Activated CD4-positive, alpha-beta T cell treated with anti-CD3 and anti-CD28 coated beads for 36 hours (primary cell): ENCODE measurements around the gene KCNK13. TPM values are rescaled to one million over a fixed set of nuclear protein-coding genes. Genes with fewer than 3 reads are reported as not detected.

Experiments
- ATAC-seq: fragments of 200-7000 bp; cut with Tn5 transposase; one replicate; pipeline ENCODE4 v1.10.0; 2021; ENCODE audit warnings: mild to moderate bottlenecking, moderate library complexity
- CTCF ChIA-PET: fragments of 350-600 bp; sonication (Branson Sonifier 250); formaldehyde crosslinking; loops from one replicate; lab custom pipeline; 2021; ENCODE audit warnings: antibody characterized with exemption; lab: Charles Lee
- POLR2A ChIA-PET: fragments of 350-600 bp; sonication (Branson Sonifier 250); formaldehyde crosslinking; loops from one replicate; lab custom pipeline; 2021; ENCODE audit warnings: antibody characterized with exemption, inconsistent platforms; lab: Charles Lee
- DNase-seq: peaks from one replicate; pipeline ENCODE4 v3.0.0-alpha.2; 2020
- H3K27ac Mint-ChIP-seq: one replicate; pipeline ENCODE4 v1.8.0; 2021; ENCODE audit warnings: mixed read lengths
- H3K27me3 Mint-ChIP-seq: one replicate; pipeline ENCODE4 v1.8.0; 2021; ENCODE audit warnings: mixed read lengths
- H3K36me3 Mint-ChIP-seq: one replicate; pipeline ENCODE4 v1.8.0; 2021; ENCODE audit warnings: low read depth, mixed read lengths
- H3K4me1 Mint-ChIP-seq: one replicate; pipeline ENCODE4 v1.8.0; 2021; ENCODE audit warnings: mixed read lengths
- H3K4me3 Mint-ChIP-seq: one replicate; pipeline ENCODE4 v1.8.0; 2021; ENCODE audit warnings: mild to moderate bottlenecking, moderate library complexity, mixed read lengths
- H3K9me3 Mint-ChIP-seq: one replicate; pipeline ENCODE4 v1.8.0; 2021; ENCODE audit warnings: low read depth, mixed read lengths
- intact Hi-C, 2 experiments: fragments of 100-400 bp; cut with DNase I in 1 of 2; cut with micrococcal nuclease in 1 of 2; formaldehyde crosslinking; loops; one replicate each; pipeline versions ENCODE4 v1.14.2 to v1.15.1; 2022 to 2024; cut with DNase I, micrococcal nuclease
- total RNA-seq, 2 experiments: library from RNA; stranded (reverse); gene quantifications; one replicate each; pipeline ENCODE4 v1.2.3, GENCODE V29; 2021

KCNK13 gene
- total RNA-seq, 2 experiments from 2014 or later, result not detected

- H3K27ac Mint-ChIP-seq, result no peak overlapping the region
- H3K4me3 Mint-ChIP-seq, result no peak overlapping the region
- no peaks in the 10 kb centered on the region for H3K9me3 Mint-ChIP-seq
- POLR2A ChIA-PET, result interaction anchor here (0.6 kb wide), 1 partner anchor 41 kb away, joined by 4 read pairs; no protein-coding TSS in a partner anchor
- H3K36me3 Mint-ChIP-seq, result no peaks in the 10 kb centered on the region
- peaks cover 13% of the 10 kb centered on the region for H3K27me3 Mint-ChIP-seq
- DNase-seq (no peak), ATAC-seq (no peak)
- CTCF ChIA-PET, result interaction anchor here (0.6 kb wide), 1 partner anchor 789 kb away, joined by 3 read pairs; no protein-coding TSS in a partner anchor
- intact Hi-C loops, result no loop called here
- no peaks in the 10 kb centered on the region for H3K4me1 Mint-ChIP-seq
Measured at GRCh38 chr14:90132821-90133570, 71.2 kb downstream of the KCNK13 start.

- intact Hi-C loops, result no loop called here
- DNase-seq, result no peak
- H3K4me3 Mint-ChIP-seq, result no peak overlapping the region
- H3K36me3 Mint-ChIP-seq, result no peaks in the 10 kb centered on the region
- ATAC-seq, result no peak
- H3K9me3 Mint-ChIP-seq, result no peaks in the 10 kb centered on the region
- peaks cover 11% of the 10 kb centered on the region for H3K27me3 Mint-ChIP-seq
- H3K27ac Mint-ChIP-seq, result no peak overlapping the region
- POLR2A ChIA-PET, result no interaction called here
- H3K4me1 Mint-ChIP-seq, result no peaks in the 10 kb centered on the region
- CTCF ChIA-PET, result interaction anchor here (1.5 kb wide), 1 partner anchor 12 kb away, joined by 4 read pairs; no protein-coding TSS in a partner anchor
Measured at GRCh38 chr14:90136904-90137303, 75.1 kb downstream of the KCNK13 start.

GRCh38 chr14:90137807-90138206 lies 76.0 kb downstream of the KCNK13 start:
- Mint-ChIP-seq H3K4me3 (no peak overlapping the region), H3K4me1 (no peaks in the 10 kb centered on the region), H3K27ac (no peak overlapping the region), H3K27me3 (peaks cover 11% of the 10 kb centered on the region), H3K36me3 (no peaks in the 10 kb centered on the region), H3K9me3 (no peaks in the 10 kb centered on the region)
- CTCF ChIA-PET, result no interaction called here
- DNase-seq (no peak), ATAC-seq (no peak)
- POLR2A ChIA-PET, result no interaction called here
- intact Hi-C loops, result no loop called here

GRCh38 chr14:90139199-90139598 lies 77.4 kb downstream of the KCNK13 start:
- H3K4me1 Mint-ChIP-seq, result no peaks in the 10 kb centered on the region
- no peak overlapping the region for H3K27ac Mint-ChIP-seq
- H3K4me3 Mint-ChIP-seq, result no peak overlapping the region
- POLR2A ChIA-PET, result no interaction called here
- DNase-seq (no peak), ATAC-seq (no peak)
- intact Hi-C loops, result no loop called here
- no peaks in the 10 kb centered on the region for H3K36me3 Mint-ChIP-seq
- CTCF ChIA-PET, result no interaction called here
- peaks cover 11% of the 10 kb centered on the region for H3K27me3 Mint-ChIP-seq
- no peaks in the 10 kb centered on the region for H3K9me3 Mint-ChIP-seq

GRCh38 chr14:90140298-90140955 lies 78.6 kb downstream of the KCNK13 start:
- ChIA-PET CTCF (interaction anchor here (0.6 kb wide), 1 partner anchor 70 kb away, joined by 3 read pairs; no protein-coding TSS in a partner anchor), POLR2A (no interaction called here)
- Mint-ChIP-seq H3K36me3 (no peaks in the 10 kb centered on the region), H3K27ac (no peak overlapping the region), H3K4me3 (no peak overlapping the region), H3K27me3 (peaks cover 11% of the 10 kb centered on the region), H3K4me1 (no peaks in the 10 kb centered on the region), H3K9me3 (no peaks in the 10 kb centered on the region)
- intact Hi-C loops, result no loop called here
- no peak for DNase-seq
- no peak for ATAC-seq

- peaks cover 10% of the 10 kb centered on the region for H3K27me3 Mint-ChIP-seq
- DNase-seq (no peak), ATAC-seq (no peak)
- no peaks in the 10 kb centered on the region for H3K36me3 Mint-ChIP-seq
- ChIA-PET POLR2A (no interaction called here), CTCF (interaction anchor here (0.6 kb wide), 1 partner anchor 70 kb away, joined by 3 read pairs; no protein-coding TSS in a partner anchor)
- H3K9me3 Mint-ChIP-seq, result no peaks in the 10 kb centered on the region
- no peak overlapping the region for H3K4me3 Mint-ChIP-seq
- intact Hi-C loops, result no loop called here
- no peak overlapping the region for H3K27ac Mint-ChIP-seq
- H3K4me1 Mint-ChIP-seq, result no peaks in the 10 kb centered on the region
Measured at GRCh38 chr14:90140956-90141316, 79.1 kb downstream of the KCNK13 start.

GRCh38 chr14:90153429-90153828 lies 91.6 kb downstream of the KCNK13 start:
- H3K9me3 Mint-ChIP-seq, result peaks cover 6% of the 10 kb centered on the region
- H3K27me3 Mint-ChIP-seq, result peaks cover 12% of the 10 kb centered on the region
- no peaks in the 10 kb centered on the region for H3K36me3 Mint-ChIP-seq
- CTCF ChIA-PET, result interaction anchor here (0.8 kb wide), 1 partner anchor 8 kb away, joined by 3 read pairs; no protein-coding TSS in a partner anchor
- H3K4me3 Mint-ChIP-seq, result no peak overlapping the region
- H3K4me1 Mint-ChIP-seq, result no peaks in the 10 kb centered on the region
- intact Hi-C loops, result no loop called here
- POLR2A ChIA-PET, result no interaction called here
- no peak for ATAC-seq
- no peak for DNase-seq
- no peak overlapping the region for H3K27ac Mint-ChIP-seq

- POLR2A ChIA-PET, result no interaction called here
- no peak for DNase-seq
- Mint-ChIP-seq H3K9me3 (peaks cover 6% of the 10 kb centered on the region), H3K4me3 (no peak overlapping the region), H3K4me1 (no peaks in the 10 kb centered on the region), H3K36me3 (no peaks in the 10 kb centered on the region), H3K27me3 (peaks cover 9% of the 10 kb centered on the region), H3K27ac (no peak overlapping the region)
- intact Hi-C loops, result no loop called here
- CTCF ChIA-PET, result no interaction called here
- no peak for ATAC-seq
Measured at GRCh38 chr14:90154110-90154509, 92.3 kb downstream of the KCNK13 start.

GRCh38 chr14:90159146-90159545 lies 97.4 kb downstream of the KCNK13 start:
- Mint-ChIP-seq H3K9me3 (peaks cover 3% of the 10 kb centered on the region), H3K27ac (no peak overlapping the region), H3K4me1 (no peaks in the 10 kb centered on the region), H3K4me3 (no peak overlapping the region), H3K27me3 (peaks cover 21% of the 10 kb centered on the region), H3K36me3 (no peaks in the 10 kb centered on the region)
- ATAC-seq (no peak), DNase-seq (no peak)
- POLR2A ChIA-PET, result no interaction called here
- intact Hi-C loops, result loop anchor here in 1 of 2 experiments (5.0 kb wide), 1 partner anchor 107 kb away; no protein-coding TSS in a partner anchor
- CTCF ChIA-PET, result no interaction called here

GRCh38 chr14:90159688-90160087 lies 97.9 kb downstream of the KCNK13 start:
- H3K4me3 Mint-ChIP-seq, result no peak overlapping the region
- ATAC-seq (no peak), DNase-seq (no peak)
- H3K27me3 Mint-ChIP-seq, result peaks cover 21% of the 10 kb centered on the region
- no peaks in the 10 kb centered on the region for H3K36me3 Mint-ChIP-seq
- POLR2A ChIA-PET, result no interaction called here
- H3K9me3 Mint-ChIP-seq, result no peaks in the 10 kb centered on the region
- CTCF ChIA-PET, result no interaction called here
- H3K4me1 Mint-ChIP-seq, result no peaks in the 10 kb centered on the region
- no peak overlapping the region for H3K27ac Mint-ChIP-seq
- intact Hi-C loops, result loop anchor here in 1 of 2 experiments (5.0 kb wide), 1 partner anchor 107 kb away; no protein-coding TSS in a partner anchor

GRCh38 chr14:90161129-90161528 lies 99.3 kb downstream of the KCNK13 start:
- POLR2A ChIA-PET, result no interaction called here
- intact Hi-C loops, result no loop called here
- H3K9me3 Mint-ChIP-seq, result no peaks in the 10 kb centered on the region
- no peaks in the 10 kb centered on the region for H3K36me3 Mint-ChIP-seq
- H3K4me1 Mint-ChIP-seq, result no peaks in the 10 kb centered on the region
- CTCF ChIA-PET, result interaction anchor here (0.6 to 1.0 kb wide), 2 partner anchors 8 to 143 kb away, joined by 3 read pairs; no protein-coding TSS in a partner anchor
- no peak overlapping the region for H3K27ac Mint-ChIP-seq
- no peak for DNase-seq
- ATAC-seq, result no peak
- no peak overlapping the region for H3K4me3 Mint-ChIP-seq
- peaks cover 14% of the 10 kb centered on the region for H3K27me3 Mint-ChIP-seq
